HEK293 (cell line): ENCODE data around the gene ST7.

ENCODE experiments used
- CTCF ChIA-PET: fragments of 350-600 bp; formaldehyde crosslinking; extraction: SDS; loops from one replicate; lab custom pipeline; 2021; ENCODE audit warnings: antibody characterized with exemption; lab: Yijun Ruan, JAX
- POLR2A ChIA-PET: fragments of 300-600 bp; formaldehyde crosslinking; extraction: SDS; loops from one replicate; lab custom pipeline; 2020; ENCODE audit warnings: antibody characterized with exemption, inconsistent platforms; lab: Yijun Ruan, JAX
- H3K27ac ChIP-seq: fragments of 200-500 bp; sonication (Bioruptor generic); 2 replicates; pipeline ENCODE4 v1.5.1; 2014; ENCODE audit warnings: low read depth, low read length, control low read depth, inconsistent platforms; ENCODE audit errors: extremely low read depth
- H3K36me3 ChIP-seq, 2 experiments: fragments of 200-500 bp in 1 of 2; sonication (Bioruptor generic) in 1 of 2; 1 replicate in 1 of 2; 2 replicates in 1 of 2; pipeline ENCODE4 v1.5.1; 2014 to 2017; ENCODE audit warnings: inconsistent platforms in 2 of 2, low read length in 2 of 2; ENCODE audit not compliant: control insufficient read depth in 2 of 2, insufficient read depth in 1 of 2
- H3K4me1 ChIP-seq: fragments of 200-500 bp; sonication (Bioruptor generic); 2 replicates; pipeline ENCODE4 v1.5.1; 2014; ENCODE audit warnings: mild to moderate bottlenecking, low read length, inconsistent platforms; ENCODE audit not compliant: control insufficient read depth, insufficient read depth
- H3K4me3 ChIP-seq: 2 replicates; pipeline ENCODE4 v1.5.1; 2011; ENCODE audit warnings: low read depth, mild to moderate bottlenecking, control low read depth, low read length, moderate library complexity
- H3K9me3 ChIP-seq: fragments of 200-500 bp; sonication (Bioruptor generic); 2 replicates; pipeline ENCODE4 v1.5.1; 2014; ENCODE audit warnings: low read depth, low read length, inconsistent platforms; ENCODE audit not compliant: control insufficient read depth, insufficient read depth
- ATF2 ChIP-seq: fragments of 450-650 bp; formaldehyde crosslinking; IDR thresholded peaks from 2 replicates; pipeline ENCODE4 v1.5.1; 2016; ENCODE audit warnings: missing biosample characterization, missing genetic modification characterization, low read depth
- GLI4 ChIP-seq: fragments of 450-650 bp; formaldehyde crosslinking; IDR thresholded peaks from 2 replicates; pipeline ENCODE4 v1.5.1; 2016; ENCODE audit warnings: missing biosample characterization, missing genetic modification characterization
- HOXA7 ChIP-seq: sonication (generic); formaldehyde crosslinking; IDR thresholded peaks from 2 replicates; pipeline ENCODE4 v1.8.1; 2022; ENCODE audit warnings: missing genetic modification reagents, borderline replicate concordance
- KLF10 ChIP-seq: fragments of 450-650 bp; IDR thresholded peaks from 2 replicates; pipeline ENCODE4 v1.5.1; 2018; ENCODE audit warnings: missing biosample characterization, mild to moderate bottlenecking, missing genetic modification characterization
- MEIS1 ChIP-seq: sonication (generic); formaldehyde crosslinking; IDR thresholded peaks from 2 replicates; pipeline ENCODE4 v1.8.1; 2022; ENCODE audit warnings: missing genetic modification reagents, mild to moderate bottlenecking, borderline replicate concordance
- RBAK ChIP-seq: fragments of 450-650 bp; formaldehyde crosslinking; IDR thresholded peaks from 2 replicates; pipeline ENCODE4 v1.5.1; 2016; ENCODE audit warnings: missing biosample characterization, missing genetic modification characterization
- SP3 ChIP-seq: fragments of 450-650 bp; formaldehyde crosslinking; IDR thresholded peaks from 2 replicates; pipeline ENCODE4 v1.5.1; 2016; ENCODE audit warnings: missing biosample characterization, missing genetic modification characterization
- ZBTB17 ChIP-seq: fragments of 450-650 bp; formaldehyde crosslinking; IDR thresholded peaks from 2 replicates; pipeline ENCODE4 v1.5.1; 2016; ENCODE audit warnings: missing biosample characterization, missing genetic modification characterization
- ZFP41 ChIP-seq: fragments of 450-650 bp; formaldehyde crosslinking; IDR thresholded peaks from 2 replicates; pipeline ENCODE4 v1.5.1; 2016; ENCODE audit warnings: missing biosample characterization, missing genetic modification characterization, borderline replicate concordance
- ZFP69B ChIP-seq: fragments of 450-650 bp; formaldehyde crosslinking; IDR thresholded peaks from 2 replicates; pipeline ENCODE4 v1.5.1; 2016; ENCODE audit warnings: missing biosample characterization, missing genetic modification characterization
- ZNF132 ChIP-seq: fragments of 450-650 bp; formaldehyde crosslinking; IDR thresholded peaks from 2 replicates; pipeline ENCODE4 v1.5.1; 2017; ENCODE audit warnings: missing biosample characterization, missing genetic modification characterization, borderline replicate concordance
- ZNF138 ChIP-seq: fragments of 450-650 bp; formaldehyde crosslinking; IDR thresholded peaks from 2 replicates; pipeline ENCODE4 v1.5.1; 2016; ENCODE audit warnings: missing biosample characterization, missing genetic modification characterization, borderline replicate concordance
- ZNF155 ChIP-seq: fragments of 450-650 bp; formaldehyde crosslinking; IDR thresholded peaks from 2 replicates; pipeline ENCODE4 v1.5.1; 2016; ENCODE audit warnings: missing biosample characterization, missing genetic modification characterization
- ZNF19 ChIP-seq: fragments of 450-650 bp; formaldehyde crosslinking; IDR thresholded peaks from 2 replicates; pipeline ENCODE4; 2016; ENCODE audit warnings: missing biosample characterization, missing genetic modification characterization, low read depth
- ZNF23 ChIP-seq: fragments of 450-650 bp; formaldehyde crosslinking; IDR thresholded peaks from 2 replicates; pipeline ENCODE4 v1.5.1; 2016; ENCODE audit warnings: missing biosample characterization, missing genetic modification characterization, borderline replicate concordance
- ZNF292 ChIP-seq: fragments of 450-650 bp; formaldehyde crosslinking; IDR thresholded peaks from 2 replicates; pipeline ENCODE4 v1.5.1; 2016; ENCODE audit warnings: low read depth, missing biosample characterization, missing genetic modification characterization, borderline replicate concordance
- ZNF311 ChIP-seq: fragments of 450-650 bp; formaldehyde crosslinking; IDR thresholded peaks from 2 replicates; pipeline ENCODE4 v1.5.1; 2017; ENCODE audit warnings: missing biosample characterization, missing genetic modification characterization, borderline replicate concordance
- ZNF324 ChIP-seq: fragments of 450-650 bp; formaldehyde crosslinking; IDR thresholded peaks from 2 replicates; pipeline ENCODE4 v1.5.1; 2016; ENCODE audit warnings: missing biosample characterization, missing genetic modification characterization
- ZNF391 ChIP-seq: fragments of 450-650 bp; formaldehyde crosslinking; IDR thresholded peaks from 2 replicates; pipeline ENCODE4 v1.5.1; 2016; ENCODE audit warnings: low read depth, missing biosample characterization, missing genetic modification characterization, borderline replicate concordance
- ZNF394 ChIP-seq: fragments of 450-650 bp; formaldehyde crosslinking; IDR thresholded peaks from 2 replicates; pipeline ENCODE4 v1.5.1; 2016; ENCODE audit warnings: missing biosample characterization, missing genetic modification characterization, mild to moderate bottlenecking, moderate library complexity, borderline replicate concordance
- ZNF398 ChIP-seq: fragments of 450-650 bp; formaldehyde crosslinking; IDR thresholded peaks from 2 replicates; pipeline ENCODE4 v1.5.1; 2017; ENCODE audit warnings: missing biosample characterization, missing genetic modification characterization
- ZNF529 ChIP-seq: fragments of 450-650 bp; formaldehyde crosslinking; IDR thresholded peaks from 2 replicates; pipeline ENCODE4 v1.5.1; 2017; ENCODE audit warnings: missing genetic modification characterization, missing biosample characterization; ENCODE audit not compliant: insufficient replicate concordance
- ZNF571 ChIP-seq: fragments of 450-650 bp; formaldehyde crosslinking; IDR thresholded peaks from 2 replicates; pipeline ENCODE4 v1.5.0; 2017; ENCODE audit warnings: missing biosample characterization, missing genetic modification characterization
- ZNF623 ChIP-seq: fragments of 450-650 bp; formaldehyde crosslinking; IDR thresholded peaks from 2 replicates; pipeline ENCODE4 v1.5.1; 2016; ENCODE audit warnings: missing biosample characterization, missing genetic modification characterization
- ZNF654 ChIP-seq: fragments of 450-650 bp; formaldehyde crosslinking; IDR thresholded peaks from 2 replicates; pipeline ENCODE4 v1.5.1; 2016; ENCODE audit warnings: low read depth, missing biosample characterization, missing genetic modification characterization
- ZNF701 ChIP-seq: fragments of 450-650 bp; formaldehyde crosslinking; IDR thresholded peaks from 2 replicates; pipeline ENCODE4 v1.5.1; 2016; ENCODE audit warnings: missing biosample characterization, missing genetic modification characterization
- ZNF76 ChIP-seq: fragments of 450-650 bp; formaldehyde crosslinking; IDR thresholded peaks from 2 replicates; pipeline ENCODE4; 2016; ENCODE audit warnings: low read depth, missing biosample characterization, missing genetic modification characterization, borderline replicate concordance

ST7 gene

GRCh38 chr7:117145333-117145732 lies 192.0 kb downstream of the ST7 start:
- no peaks in the 10 kb centered on the region for H3K4me1 ChIP-seq
- H3K9me3 ChIP-seq = no peaks in the 10 kb centered on the region
- no peak overlapping the region for H3K27ac ChIP-seq
- TF ChIP-seq ZNF391 = no peak
- TF ChIP-seq ATF2 = peak; percentile 31; the same call in 1 of the 2 replicates
- no peak overlapping the region for H3K4me3 ChIP-seq
- no peaks in the 10 kb centered on the region for H3K36me3 ChIP-seq
- POLR2A ChIA-PET = no interaction called here
- CTCF ChIA-PET = interaction anchor here (0.5 to 1.3 kb wide), 3 partner anchors 14 to 19 kb away, joined by 3 to 4 read pairs (median 3); no protein-coding TSS in a partner anchor

- ChIA-PET CTCF (interaction anchor here (0.5 to 1.3 kb wide), 3 partner anchors 16 to 158 kb away, joined by 3 read pairs; no protein-coding TSS in a partner anchor), POLR2A (no interaction called here)
- Histone ChIP-seq H3K4me3 (no peak overlapping the region), H3K36me3 (no peaks in the 10 kb centered on the region), H3K4me1 (no peaks in the 10 kb centered on the region), H3K9me3 (no peaks in the 10 kb centered on the region), H3K27ac (no peak overlapping the region)
- TF ChIP-seq ZNF701 (tag by site-specific recombination) (no peak), ZNF155 (tag by site-specific recombination) (no peak), ZFP41 (tag by site-specific recombination) (no peak), KLF10 (tag by site-specific recombination) (no peak), ZNF623 (tag by site-specific recombination) (peak; percentile 58), ZNF529 (tag by site-specific recombination) (no peak), MEIS1 (CRISPR knock-in tag) (no peak), RBAK (tag by site-specific recombination) (no peak)
Measured at GRCh38 chr7:117146059-117146458, 192.8 kb downstream of the ST7 start.

GRCh38 chr7:117146511-117146910 lies 193.2 kb downstream of the ST7 start:
- Histone ChIP-seq H3K4me3 (no peak overlapping the region), H3K4me1 (no peaks in the 10 kb centered on the region), H3K27ac (no peak overlapping the region), H3K9me3 (no peaks in the 10 kb centered on the region), H3K36me3 (no peaks in the 10 kb centered on the region)
- CTCF ChIA-PET = interaction anchor here (0.7 to 1.0 kb wide), 2 partner anchors 158 to 251 kb away, joined by 3 read pairs; no protein-coding TSS in a partner anchor
- POLR2A ChIA-PET = no interaction called here
- TF ChIP-seq ZNF571 (tag by site-specific recombination) (no peak), ZBTB17 (tag by site-specific recombination) (0 out of 2 replicates have a peak, but pooled peaks have one; percentile 13), ZNF23 (tag by site-specific recombination) (no peak), ZNF311 (no peak), ZNF292 (tag by site-specific recombination) (no peak)
- TF ChIP-seq, all 188 proteins: peak for 1

- Histone ChIP-seq H3K9me3 (no peaks in the 10 kb centered on the region), H3K27ac (no peak overlapping the region), H3K4me1 (no peaks in the 10 kb centered on the region; the same call in 1 of the 2 replicates), H3K36me3 (no peaks in the 10 kb centered on the region), H3K4me3 (no peak overlapping the region)
- POLR2A ChIA-PET = interaction anchor here (0.6 kb wide), 1 partner anchor 1573 kb away, joined by 6 read pairs; no protein-coding TSS in a partner anchor
- CTCF ChIA-PET = no interaction called here
- TF ChIP-seq ZNF324 (no peak), ZNF529 (tag by site-specific recombination) (no peak), ZNF398 (tag by site-specific recombination) (no peak), ZNF394 (tag by site-specific recombination) (no peak), ZNF76 (tag by site-specific recombination) (no peak), ZNF138 (tag by site-specific recombination) (no peak), HOXA7 (CRISPR knock-in tag) (no peak), ZNF132 (tag by site-specific recombination) (no peak), ZNF654 (tag by site-specific recombination) (no peak), ZFP69B (tag by site-specific recombination) (no peak), SP3 (tag by site-specific recombination) (no peak), GLI4 (tag by site-specific recombination) (no peak), ZNF19 (tag by site-specific recombination) (no peak)
Measured at GRCh38 chr7:117148971-117149370, 195.7 kb downstream of the ST7 start.
